Endodermal cell (in vitro differentiated cells): ENCODE results near the gene MARF1. TPM values are rescaled to one million over a fixed set of nuclear protein-coding genes. Genes with fewer than 3 reads are reported as not detected.
"Not testable (repeated sequence)": the region's sequence is repeated elsewhere in the genome, so short reads cannot be mapped to it uniquely, and the experiment has no call there.

Source experiments
- DNase-seq: peaks from one replicate; pipeline ENCODE4 v3.0.0-alpha.2; 2017
- H3K27ac ChIP-seq: 2 replicates; pipeline ENCODE4 v1.5.1; 2013; ENCODE audit warnings: mild to moderate bottlenecking, low read depth, low read length, moderate library complexity
- H3K27me3 ChIP-seq: 2 replicates; pipeline ENCODE4 v1.6.1; 2013; ENCODE audit warnings: mild to moderate bottlenecking, low read length, moderate library complexity; ENCODE audit not compliant: insufficient read depth, control insufficient read depth, poor library complexity, severe bottlenecking
- H3K36me3 ChIP-seq: 2 replicates; pipeline ENCODE4 v1.7.0; 2013; ENCODE audit warnings: mild to moderate bottlenecking, low read length, moderate library complexity; ENCODE audit not compliant: control insufficient read depth, insufficient read depth
- H3K4me1 ChIP-seq: one replicate; pipeline ENCODE4 v1.7.0; 2013; ENCODE audit warnings: low read length; ENCODE audit not compliant: control insufficient read depth, insufficient read depth
- H3K4me3 ChIP-seq: 2 replicates; pipeline ENCODE4 v1.5.1; 2013; ENCODE audit warnings: mild to moderate bottlenecking, low read length, moderate library complexity
- H3K9ac ChIP-seq: 2 replicates; pipeline ENCODE4 v1.6.1; 2013; ENCODE audit warnings: mild to moderate bottlenecking, low read length, moderate library complexity; ENCODE audit not compliant: poor library complexity, severe bottlenecking; ENCODE audit errors: extremely low read depth
- H3K9me3 ChIP-seq: 2 replicates; pipeline ENCODE4 v1.6.1; 2013; ENCODE audit warnings: mild to moderate bottlenecking, low read length, moderate library complexity; ENCODE audit not compliant: control insufficient read depth
- H3K27ac Mint-ChIP-seq: 2 replicates; pipeline ENCODE4 v1.8.0; 2020; ENCODE audit warnings: mixed read lengths
- H3K27me3 Mint-ChIP-seq: 2 replicates; pipeline ENCODE4 v1.8.0; 2021; ENCODE audit warnings: mild to moderate bottlenecking, mixed read lengths; ENCODE audit not compliant: insufficient read depth
- H3K36me3 Mint-ChIP-seq: 2 replicates; pipeline ENCODE4 v1.8.0; 2020; ENCODE audit warnings: low read depth, mixed read lengths
- H3K4me1 Mint-ChIP-seq: 2 replicates; pipeline ENCODE4 v1.8.0; 2020; ENCODE audit warnings: mixed read lengths
- H3K4me3 Mint-ChIP-seq: 2 replicates; pipeline ENCODE4 v1.8.0; 2020; ENCODE audit warnings: mild to moderate bottlenecking, moderate library complexity, mixed read lengths
- H3K9me3 Mint-ChIP-seq: 2 replicates; pipeline ENCODE4 v1.8.0; 2020; ENCODE audit warnings: mild to moderate bottlenecking, mixed read lengths
- WGBS, 2 experiments: methylation state at CpG; one replicate each; pipeline versions ENCODE4 v1.1.5 to v1.1.7; 2013; ENCODE audit warnings: missing lambda C conversion rate in 2 of 2, mixed read lengths in 1 of 2; ENCODE audit not compliant: insufficient coverage in 1 of 2, insufficient read length in 1 of 2; 5-methylcytosine and 5-hydroxymethylcytosine counted together
- total RNA-seq, 2 donors: library from RNA; stranded (reverse); fragmentation: NEBNext Ultra II Directional in 1 of 2; extraction: Animal tissue kit (Norgen Biotek cat#: 25700) in 1 of 2; gene quantifications; 2 replicates in 1 of 2; 3 replicates in 1 of 2; pipeline ENCODE4 v1.2.1, GENCODE V29; 2021
- TF ChIP-seq, protein P1 (sequence below): fragments of 200-600 bp; sonication (generic); conservative IDR thresholded peaks from 2 replicates; pipeline ENCODE4 v1.5.0; 2021; ENCODE audit warnings: antibody characterized with exemption, mild to moderate bottlenecking

The MARF1 gene
- total RNA-seq, 2 donors from 2014 or later, result 39.3 to 39.6 TPM

GRCh38 chr16:15607700-15608396, 35.1 kb downstream of the MARF1 start:
- DNase-seq, result no peak

DNA sequence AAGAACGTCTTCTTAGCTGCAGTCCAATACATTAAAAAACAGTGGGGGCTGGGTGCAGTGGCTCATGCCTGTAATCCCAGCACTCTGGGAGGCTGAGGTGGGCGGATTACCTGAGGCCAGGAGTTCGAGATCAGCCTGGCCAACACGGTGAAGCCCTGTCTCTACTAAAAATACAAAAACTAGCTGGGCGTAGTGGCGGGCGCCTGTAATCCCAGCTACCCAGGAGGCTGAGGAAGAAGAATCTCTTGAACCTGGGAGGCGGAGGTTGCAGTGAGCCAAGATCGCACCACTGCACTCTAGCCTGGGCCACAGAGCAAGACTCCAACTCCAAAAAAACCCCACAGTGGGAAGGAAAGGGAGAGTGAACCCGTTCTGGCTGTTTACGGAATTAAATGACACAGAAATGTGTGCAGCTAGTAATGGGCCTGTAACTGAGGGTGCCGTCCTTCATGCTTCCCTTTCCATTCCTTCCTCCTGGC, 35.7 kb downstream of the MARF1 start:
- not testable (repeated sequence) for H3K27me3 Mint-ChIP-seq, H3K27ac Mint-ChIP-seq, H3K4me3 Mint-ChIP-seq, H3K27me3 ChIP-seq, H3K4me1 ChIP-seq, H3K9me3 Mint-ChIP-seq, H3K9me3 ChIP-seq, H3K4me3 ChIP-seq, DNase-seq, H3K4me1 Mint-ChIP-seq, H3K27ac ChIP-seq, H3K9ac ChIP-seq
- H3K36me3 ChIP-seq, result peaks cover 70% of the 10 kb centered on the region
- peaks cover 76% of the 10 kb centered on the region for H3K36me3 Mint-ChIP-seq
- WGBS, 2 experiments, result 94 to 100% methylated on average over 3 to 12 of the region's 12 CpGs

More at GRCh38 chr16:15607700-15608396, 35.1 kb downstream of the MARF1 start:
- H3K27ac Mint-ChIP-seq, result no peak overlapping the region
- Histone ChIP-seq H3K4me3 (no peak overlapping the region), H3K27ac (no peak overlapping the region), H3K9me3 (no peaks in the 10 kb centered on the region), H3K4me1 (no peaks in the 10 kb centered on the region), H3K27me3 (no peaks in the 10 kb centered on the region), H3K9ac (no peak overlapping the region), H3K36me3 (peaks cover 70% of the 10 kb centered on the region)
- H3K4me1 Mint-ChIP-seq, result no peaks in the 10 kb centered on the region
- H3K36me3 Mint-ChIP-seq, result peaks cover 77% of the 10 kb centered on the region
- H3K9me3 Mint-ChIP-seq, result no peaks in the 10 kb centered on the region
- H3K27me3 Mint-ChIP-seq, result no peaks in the 10 kb centered on the region
- TF ChIP-seq, protein P1, sequence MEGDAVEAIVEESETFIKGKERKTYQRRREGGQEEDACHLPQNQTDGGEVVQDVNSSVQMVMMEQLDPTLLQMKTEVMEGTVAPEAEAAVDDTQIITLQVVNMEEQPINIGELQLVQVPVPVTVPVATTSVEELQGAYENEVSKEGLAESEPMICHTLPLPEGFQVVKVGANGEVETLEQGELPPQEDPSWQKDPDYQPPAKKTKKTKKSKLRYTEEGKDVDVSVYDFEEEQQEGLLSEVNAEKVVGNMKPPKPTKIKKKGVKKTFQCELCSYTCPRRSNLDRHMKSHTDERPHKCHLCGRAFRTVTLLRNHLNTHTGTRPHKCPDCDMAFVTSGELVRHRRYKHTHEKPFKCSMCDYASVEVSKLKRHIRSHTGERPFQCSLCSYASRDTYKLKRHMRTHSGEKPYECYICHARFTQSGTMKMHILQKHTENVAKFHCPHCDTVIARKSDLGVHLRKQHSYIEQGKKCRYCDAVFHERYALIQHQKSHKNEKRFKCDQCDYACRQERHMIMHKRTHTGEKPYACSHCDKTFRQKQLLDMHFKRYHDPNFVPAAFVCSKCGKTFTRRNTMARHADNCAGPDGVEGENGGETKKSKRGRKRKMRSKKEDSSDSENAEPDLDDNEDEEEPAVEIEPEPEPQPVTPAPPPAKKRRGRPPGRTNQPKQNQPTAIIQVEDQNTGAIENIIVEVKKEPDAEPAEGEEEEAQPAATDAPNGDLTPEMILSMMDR, result no peak
- WGBS, 2 experiments, result 95 to 97% methylated on average over 5 to 13 of the region's 13 CpGs
- H3K4me3 Mint-ChIP-seq, result no peak overlapping the region

- H3K4me3 Mint-ChIP-seq, result no peak overlapping the region
- Histone ChIP-seq H3K27ac (no peak overlapping the region), H3K36me3 (peaks cover 70% of the 10 kb centered on the region), H3K4me3 (no peak overlapping the region), H3K4me1 (no peaks in the 10 kb centered on the region), H3K27me3 (no peaks in the 10 kb centered on the region), H3K9me3 (no peaks in the 10 kb centered on the region), H3K9ac (no peak overlapping the region)
- no peaks in the 10 kb centered on the region for H3K9me3 Mint-ChIP-seq
- WGBS, 2 experiments, result 95 to 100% methylated on average over 2 to 5 of the region's 5 CpGs
- H3K27me3 Mint-ChIP-seq, result no peaks in the 10 kb centered on the region
- no peak overlapping the region for H3K27ac Mint-ChIP-seq
- TF ChIP-seq, protein P1, result no peak
- no peak for DNase-seq
- no peaks in the 10 kb centered on the region for H3K4me1 Mint-ChIP-seq
- peaks cover 75% of the 10 kb centered on the region for H3K36me3 Mint-ChIP-seq
Measured at GRCh38 chr16:15606518-15607220, 36.3 kb downstream of the MARF1 start.
